Mesenchymal stem cell (in vitro differentiated cells and primary cell): ENCODE measurements around the gene SHH.

Experiments used
- DNase-seq: peaks from one replicate; pipeline ENCODE4 v3.0.0-alpha.2; 2013
- H2AFZ ChIP-seq: one replicate; pipeline ENCODE4 v1.6.1; 2013; ENCODE audit warnings: low read depth, mild to moderate bottlenecking, control low read depth, inconsistent platforms, low read length, moderate library complexity
- H2AK5ac ChIP-seq: 2 replicates; pipeline ENCODE4 v1.6.1; 2013; ENCODE audit warnings: low read length, moderate library complexity, mild to moderate bottlenecking, inconsistent platforms; ENCODE audit not compliant: severe bottlenecking
- H2BK120ac ChIP-seq: one replicate; pipeline ENCODE4 v1.6.1; 2013; ENCODE audit warnings: low read depth, mild to moderate bottlenecking, inconsistent platforms, low read length, moderate library complexity
- H2BK12ac ChIP-seq, 2 experiments: one replicate each; pipeline ENCODE4 v1.6.1; 2013; ENCODE audit warnings: inconsistent platforms in 2 of 2, low read length in 2 of 2, mild to moderate bottlenecking in 2 of 2, moderate library complexity in 2 of 2, control low read depth in 1 of 2
- H2BK15ac ChIP-seq: one replicate; pipeline ENCODE4 v1.6.1; 2013; ENCODE audit warnings: mild to moderate bottlenecking, low read depth, inconsistent platforms; ENCODE audit not compliant: poor library complexity, severe bottlenecking
- H2BK5ac ChIP-seq: 2 replicates; pipeline ENCODE4 v1.6.1; 2013; ENCODE audit warnings: low read depth, mild to moderate bottlenecking, low read length, control low read depth, inconsistent platforms; ENCODE audit not compliant: poor library complexity, severe bottlenecking
- H3K14ac ChIP-seq, 2 experiments: one replicate each; pipeline ENCODE4 v1.6.1; 2013; ENCODE audit warnings: inconsistent platforms in 2 of 2, low read length in 2 of 2, control low read depth in 1 of 2, mild to moderate bottlenecking in 1 of 2, moderate library complexity in 1 of 2
- H3K18ac ChIP-seq, 2 experiments: one replicate each; pipeline ENCODE4 v1.6.1; 2013; ENCODE audit warnings: inconsistent platforms in 2 of 2, low read length in 2 of 2, control low read depth in 1 of 2, low read depth in 1 of 2, mild to moderate bottlenecking in 1 of 2
- H3K23ac ChIP-seq, 2 experiments: one replicate each; pipeline ENCODE4 v1.6.1; 2013; ENCODE audit warnings: inconsistent platforms in 2 of 2, low read length in 2 of 2, mild to moderate bottlenecking in 2 of 2, moderate library complexity in 2 of 2, control low read depth in 1 of 2
- H3K27ac ChIP-seq: 2 replicates; pipeline ENCODE4 v1.5.1; 2013; ENCODE audit warnings: mild to moderate bottlenecking, moderate library complexity, low read length, control low read depth, inconsistent platforms; ENCODE audit not compliant: poor library complexity, severe bottlenecking
- H3K27me3 ChIP-seq, 2 experiments: 2 replicates each; pipeline versions ENCODE4 v1.6.1 to v1.7.0; 2013; ENCODE audit warnings: low read length in 2 of 2, mild to moderate bottlenecking in 2 of 2, moderate library complexity in 2 of 2, control low read depth in 1 of 2, inconsistent platforms in 1 of 2; ENCODE audit not compliant: control insufficient read depth in 1 of 2, insufficient read depth in 1 of 2
- H3K36me3 ChIP-seq, 2 experiments: 2 replicates each; pipeline versions ENCODE4 v1.6.1 to v1.7.0; 2013; ENCODE audit warnings: low read length in 2 of 2, control low read depth in 1 of 2, inconsistent platforms in 1 of 2, low read depth in 1 of 2, mild to moderate bottlenecking in 1 of 2; ENCODE audit not compliant: insufficient read depth in 2 of 2, control insufficient read depth in 1 of 2
- H3K4ac ChIP-seq, 2 experiments: one replicate each; pipeline ENCODE4 v1.6.1; 2013; ENCODE audit warnings: inconsistent platforms in 2 of 2, low read length in 2 of 2, mild to moderate bottlenecking in 2 of 2, moderate library complexity in 2 of 2, control low read depth in 1 of 2, low read depth in 1 of 2
- H3K4me1 ChIP-seq: 2 replicates; pipeline ENCODE4 v1.6.1; 2013; ENCODE audit warnings: low read depth, low read length, control low read depth; ENCODE audit not compliant: control insufficient read depth, insufficient read depth
- H3K4me2 ChIP-seq: 2 replicates; pipeline ENCODE4 v1.6.1; 2013; ENCODE audit warnings: low read length, mild to moderate bottlenecking, inconsistent platforms; ENCODE audit not compliant: poor library complexity, severe bottlenecking
- H3K4me3 ChIP-seq, 2 experiments: 2 replicates each; pipeline versions ENCODE4 v1.5.1 to v1.7.0; 2013; ENCODE audit warnings: low read length in 2 of 2, mild to moderate bottlenecking in 2 of 2, control low read depth in 1 of 2, low read depth in 1 of 2; ENCODE audit not compliant: insufficient read depth in 1 of 2
- H3K79me1 ChIP-seq: replicated peaks from 2 replicates; pipeline ENCODE4 v1.6.1; 2013; ENCODE audit warnings: mild to moderate bottlenecking, control low read depth, low read length, inconsistent platforms; ENCODE audit not compliant: poor library complexity, severe bottlenecking
- H3K9ac ChIP-seq: 2 replicates; pipeline ENCODE4 v1.7.0; 2013; ENCODE audit warnings: mild to moderate bottlenecking, low read length, moderate library complexity
- H3K9me3 ChIP-seq: 2 replicates; pipeline ENCODE4 v1.7.0; 2013; ENCODE audit warnings: mild to moderate bottlenecking, low read length; ENCODE audit not compliant: control insufficient read depth
- H4K8ac ChIP-seq: one replicate; pipeline ENCODE4 v1.6.1; 2013; ENCODE audit warnings: inconsistent platforms, mild to moderate bottlenecking, low read length, moderate library complexity
- H4K91ac ChIP-seq: one replicate; pipeline ENCODE4 v1.6.1; 2013; ENCODE audit warnings: mild to moderate bottlenecking, low read length, inconsistent platforms
- WGBS: methylation state at CpG from one replicate; pipeline ENCODE4 v1.1.7; 2013; ENCODE audit warnings: mixed read lengths; 5-methylcytosine and 5-hydroxymethylcytosine counted together

Gene SHH

GRCh38 chr7:155802906-155803417, 9.3 kb downstream of the SHH start:
- Histone ChIP-seq H3K36me3 (no peaks in the 10 kb centered on the region), H4K91ac (no peak overlapping the region), H3K14ac (no peak overlapping the region), H2AK5ac (no peak overlapping the region), H3K27ac (no peak overlapping the region), H3K18ac (no peak overlapping the region), H3K9ac (no peak overlapping the region), H4K8ac (no peak overlapping the region), H3K4me3 (peak overlapping the region in 1 of 2 experiments; percentile 28), H2BK5ac (no peak overlapping the region), H3K4ac (no peak overlapping the region), H3K27me3 (peaks cover 42 to 90% of the 10 kb centered on the region in 2 experiments), H2AFZ (no peak overlapping the region), H3K4me1 (peaks cover 35% of the 10 kb centered on the region), H3K79me1 (no peaks in the 10 kb centered on the region), H3K9me3 (no peaks in the 10 kb centered on the region), H2BK120ac (no peak overlapping the region), H3K23ac (no peak overlapping the region), H3K4me2 (no peak overlapping the region), H2BK15ac (no peak overlapping the region), H2BK12ac (no peak overlapping the region)
- WGBS = 9% methylated on average over 48 of the region's 70 CpGs
- DNase-seq = no peak

- WGBS = 67% methylated on average over 5 of the region's 6 CpGs
- no peak overlapping the region for H3K27ac ChIP-seq
- no peak overlapping the region for H2AK5ac ChIP-seq
- H3K14ac ChIP-seq = no peak overlapping the region
- no peak overlapping the region for H3K9ac ChIP-seq
- H3K4ac ChIP-seq = no peak overlapping the region
- H3K27me3 ChIP-seq = peaks cover 35 to 89% of the 10 kb centered on the region in 2 experiments
- no peak overlapping the region for H3K23ac ChIP-seq
- H2AFZ ChIP-seq = no peak overlapping the region
- no peaks in the 10 kb centered on the region for H3K9me3 ChIP-seq
- no peak overlapping the region for H4K8ac ChIP-seq
- H2BK15ac ChIP-seq = no peak overlapping the region
- no peaks in the 10 kb centered on the region for H3K79me1 ChIP-seq
- H4K91ac ChIP-seq = no peak overlapping the region
- H2BK12ac ChIP-seq = no peak overlapping the region
- no peak overlapping the region for H3K4me3 ChIP-seq
- H3K4me2 ChIP-seq = no peak overlapping the region
- H2BK120ac ChIP-seq = no peak overlapping the region
- H2BK5ac ChIP-seq = no peak overlapping the region
- H3K4me1 ChIP-seq = peaks cover 28% of the 10 kb centered on the region
- H3K36me3 ChIP-seq = no peaks in the 10 kb centered on the region
- no peak overlapping the region for H3K18ac ChIP-seq
- DNase-seq = no peak
These were observed 10.0 kb downstream of the SHH start for GRCh38 chr7:155802291-155802690.

GRCh38 chr7:155800741-155801267, 11.5 kb downstream of the SHH start:
- H3K4ac ChIP-seq = no peak overlapping the region
- no peak overlapping the region for H4K8ac ChIP-seq
- H2AK5ac ChIP-seq = no peak overlapping the region
- no peak overlapping the region for H2BK15ac ChIP-seq
- H3K14ac ChIP-seq = no peak overlapping the region
- no peaks in the 10 kb centered on the region for H3K79me1 ChIP-seq
- no peak overlapping the region for H3K18ac ChIP-seq
- no peak overlapping the region for H2BK12ac ChIP-seq
- peaks cover 37 to 84% of the 10 kb centered on the region in 2 experiments for H3K27me3 ChIP-seq
- 87% methylated on average over 16 of the region's 16 CpGs for WGBS
- no peak overlapping the region for H2BK120ac ChIP-seq
- H3K27ac ChIP-seq = no peak overlapping the region
- H3K4me2 ChIP-seq = no peak overlapping the region
- no peak overlapping the region for H2AFZ ChIP-seq
- peaks cover 25% of the 10 kb centered on the region for H3K4me1 ChIP-seq
- no peak overlapping the region for H2BK5ac ChIP-seq
- no peaks in the 10 kb centered on the region for H3K9me3 ChIP-seq
- DNase-seq = no peak
- no peak overlapping the region for H4K91ac ChIP-seq
- H3K9ac ChIP-seq = no peak overlapping the region
- H3K4me3 ChIP-seq = no peak overlapping the region
- H3K36me3 ChIP-seq = no peaks in the 10 kb centered on the region
- H3K23ac ChIP-seq = no peak overlapping the region

GRCh38 chr7:155800301-155800700, 12.0 kb downstream of the SHH start:
- DNase-seq = no peak
- no peak overlapping the region for H3K4me3 ChIP-seq
- H2BK12ac ChIP-seq = no peak overlapping the region
- no peak overlapping the region for H3K27ac ChIP-seq
- H2AFZ ChIP-seq = no peak overlapping the region
- H4K8ac ChIP-seq = no peak overlapping the region
- H2BK15ac ChIP-seq = no peak overlapping the region
- H2BK5ac ChIP-seq = no peak overlapping the region
- no peak overlapping the region for H3K18ac ChIP-seq
- H3K36me3 ChIP-seq = no peaks in the 10 kb centered on the region
- no peak overlapping the region for H3K14ac ChIP-seq
- peaks cover 37 to 86% of the 10 kb centered on the region in 2 experiments for H3K27me3 ChIP-seq
- no peak overlapping the region for H3K4ac ChIP-seq
- H3K9me3 ChIP-seq = no peaks in the 10 kb centered on the region
- H3K79me1 ChIP-seq = no peaks in the 10 kb centered on the region
- no peak overlapping the region for H3K23ac ChIP-seq
- H2BK120ac ChIP-seq = no peak overlapping the region
- H2AK5ac ChIP-seq = no peak overlapping the region
- H3K4me2 ChIP-seq = no peak overlapping the region
- WGBS = 87% methylated on average over 11 of the region's 11 CpGs
- H3K9ac ChIP-seq = no peak overlapping the region
- H3K4me1 ChIP-seq = peaks cover 20% of the 10 kb centered on the region
- no peak overlapping the region for H4K91ac ChIP-seq
